GM12864 (cell line): ENCODE data around the gene BST1.

Source experiments
- DNase-seq: peaks from one replicate; pipeline ENCODE4 v3.0.0-alpha.2; 2011; ENCODE audit warnings: low read depth
- H3K4me3 ChIP-seq: 2 replicates; pipeline ENCODE4 v1.5.1; 2011; ENCODE audit warnings: mild to moderate bottlenecking, low read depth, low read length, control low read depth
- CTCF ChIP-seq: IDR thresholded peaks from 2 replicates; pipeline ENCODE4 v1.5.1; 2011; ENCODE audit warnings: low read depth, mild to moderate bottlenecking, moderate library complexity, low read length, control low read depth, inconsistent platforms; ENCODE audit errors: missing control alignments

The BST1 gene

DNA sequence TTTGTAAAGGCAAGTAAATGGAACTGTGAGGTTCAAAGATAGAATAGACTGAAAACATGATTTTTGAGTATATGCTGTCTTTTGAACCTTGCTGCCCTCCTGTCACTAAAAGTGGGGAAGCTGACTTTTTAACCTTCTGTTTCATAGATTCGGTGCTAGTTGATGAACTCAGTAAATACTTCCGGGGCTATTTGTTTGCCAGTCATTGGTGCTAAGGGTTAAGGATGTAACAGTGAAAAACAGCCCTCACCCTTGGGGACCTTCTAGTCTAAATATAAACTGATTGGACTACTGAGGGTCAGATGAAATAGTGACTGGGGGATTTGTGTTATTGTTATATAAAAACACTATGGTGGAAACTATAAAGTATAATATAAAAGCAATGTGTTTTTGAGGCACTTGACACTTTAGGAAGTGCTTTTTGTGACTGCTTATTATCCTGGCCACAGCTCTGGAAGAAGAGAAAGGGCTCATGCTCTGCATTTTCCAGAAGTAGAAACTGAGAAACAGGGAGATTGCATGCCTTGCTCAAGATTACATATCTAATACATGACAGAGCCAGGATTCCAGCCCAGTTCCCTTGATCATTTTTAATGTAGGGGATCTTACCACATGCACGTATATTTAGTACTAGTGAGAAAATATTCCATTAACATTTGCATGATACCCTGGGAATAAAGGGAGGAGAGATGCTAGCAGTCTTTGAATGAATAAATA, 3.9 kb downstream of the BST1 start:
- H3K4me3 ChIP-seq, result no peak overlapping the region
- no peak for TF ChIP-seq CTCF
- DNase-seq, result no peak

- no peak for TF ChIP-seq CTCF
- no peak overlapping the region for H3K4me3 ChIP-seq
- no peak for DNase-seq
Measured at GRCh38 chr4:15707363-15707715, 4.5 kb downstream of the BST1 start.

- no peak for TF ChIP-seq CTCF
- no peak overlapping the region for H3K4me3 ChIP-seq
- no peak for DNase-seq
Measured at GRCh38 chr4:15711762-15712161, 8.9 kb downstream of the BST1 start.

- no peak for DNase-seq
- no peak for TF ChIP-seq CTCF
- H3K4me3 ChIP-seq, result no peak overlapping the region
Measured at GRCh38 chr4:15712214-15712613, 9.3 kb downstream of the BST1 start.

GRCh38 chr4:15714141-15714540, 11.3 kb downstream of the BST1 start:
- no peak for TF ChIP-seq CTCF
- no peak overlapping the region for H3K4me3 ChIP-seq
- DNase-seq, result no peak

DNA sequence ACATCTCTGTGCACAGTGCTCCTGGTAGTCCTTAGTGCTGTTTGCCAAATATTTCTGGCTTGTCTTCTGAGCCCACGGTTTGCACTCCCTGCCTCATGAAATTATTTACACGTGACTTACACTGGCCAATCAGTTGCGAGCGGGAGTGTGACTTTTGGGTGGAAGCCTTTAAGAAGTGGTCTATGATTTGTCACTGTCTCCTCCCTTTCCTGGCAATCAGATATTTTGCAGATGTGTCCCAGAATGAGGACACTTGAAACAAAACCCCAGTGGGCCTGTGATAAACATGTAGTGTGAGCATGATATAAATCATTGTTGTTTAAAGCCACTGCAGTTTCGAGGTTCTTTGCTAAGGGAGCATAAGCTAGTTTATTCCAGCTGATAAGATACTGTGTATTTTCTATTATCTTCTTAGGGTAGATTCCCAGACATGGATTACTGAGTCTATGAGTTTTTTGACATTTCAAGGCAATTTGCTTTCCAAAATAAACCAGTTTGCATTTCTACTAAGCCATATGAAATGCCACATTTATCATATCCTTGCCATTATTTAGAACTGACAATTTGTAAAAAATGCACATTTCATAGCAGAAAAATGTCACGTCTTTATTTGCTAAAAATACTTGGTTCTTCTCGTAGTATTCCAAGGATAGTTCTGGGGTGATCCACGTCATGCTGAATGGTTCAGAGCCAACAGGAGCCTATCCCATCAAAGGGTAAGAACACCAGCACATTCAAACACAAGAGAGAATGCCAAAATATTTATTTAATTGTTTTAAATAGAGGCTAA, 12.0 kb downstream of the BST1 start:
- DNase-seq, result no peak
- TF ChIP-seq CTCF, result no peak

More for the DNA sequence above, 12.0 kb downstream of the BST1 start:
- H3K4me3 ChIP-seq, result no peak overlapping the region
